Activated T-helper 1 cell treated with anti-CD3 and anti-CD28 coated beads, Interleukin-12 subunit alpha, Interleukin-12 subunit beta, Interleukin-2, Interleukin-4 antibody, amounts not matched to agents 30 ng/mL and 10 ng/mL and 1 ng/mL, durations not matched to agents 14 hours and 24 hours and 36 hours (primary cell): Measurements from ENCODE around the gene RALGPS1. TPM values are rescaled to one million over a fixed set of nuclear protein-coding genes. Genes with fewer than 3 reads are reported as not detected.

Source experiments
- DNase-seq: peaks from one replicate; pipeline ENCODE4 v3.0.0; 2021; ENCODE audit warnings: low spot score
- H3K27ac Mint-ChIP-seq: one replicate; pipeline ENCODE4 v1.8.0; 2021; ENCODE audit warnings: mild to moderate bottlenecking, mixed read lengths
- H3K27me3 Mint-ChIP-seq: one replicate; pipeline ENCODE4 v1.8.0; 2022; ENCODE audit warnings: mild to moderate bottlenecking, moderate library complexity, mixed read lengths; ENCODE audit not compliant: insufficient read depth
- H3K36me3 Mint-ChIP-seq: one replicate; pipeline ENCODE4 v1.8.0; 2021; ENCODE audit warnings: low read depth, mixed read lengths
- H3K4me1 Mint-ChIP-seq: one replicate; pipeline ENCODE4 v1.8.0; 2021; ENCODE audit warnings: low read depth, mixed read lengths
- H3K4me3 Mint-ChIP-seq: one replicate; pipeline ENCODE4 v1.8.0; 2021; ENCODE audit warnings: mild to moderate bottlenecking, moderate library complexity, mixed read lengths
- H3K9me3 Mint-ChIP-seq: one replicate; pipeline ENCODE4 v1.8.0; 2021; ENCODE audit warnings: mixed read lengths
- intact Hi-C: fragments of 100-400 bp; cut with micrococcal nuclease; formaldehyde crosslinking; loops from one replicate; pipeline ENCODE4 v1.15.1; 2024
- total RNA-seq: library from RNA; stranded (reverse); gene quantifications from 2 replicates; pipeline ENCODE4 v1.2.3, GENCODE V29; 2022

RALGPS1 gene
- total RNA-seq, 1 donor from 2014 or later: 1.4 TPM

DNA sequence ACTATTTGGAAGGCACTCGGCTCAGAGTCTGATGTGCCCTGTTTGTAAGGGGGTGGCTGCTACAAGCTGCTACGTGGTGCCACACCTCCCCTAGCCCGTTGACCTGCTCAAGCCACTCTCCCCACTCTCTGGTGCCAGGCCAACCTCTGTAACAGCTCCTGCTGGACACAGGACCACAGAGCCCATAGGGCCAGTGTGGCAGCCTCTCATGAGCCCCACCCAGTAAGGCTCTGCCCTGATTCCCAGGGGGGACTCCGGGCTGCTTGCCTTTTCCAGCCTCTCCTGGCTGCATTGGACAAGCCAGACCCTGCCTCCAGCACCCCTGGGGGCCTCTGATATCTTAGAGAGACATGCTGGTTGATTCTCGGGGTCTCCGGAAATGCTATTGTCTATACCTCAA is 261.2 kb downstream of the RALGPS1 start:
- H3K4me3 Mint-ChIP-seq: no peak overlapping the region

GRCh38 chr9:127176631-127177030 is 262.0 kb downstream of the RALGPS1 start:
- no peak for DNase-seq
- Mint-ChIP-seq H3K27me3 (peaks cover 8% of the 10 kb centered on the region), H3K4me1 (no peaks in the 10 kb centered on the region), H3K27ac (no peak overlapping the region), H3K4me3 (no peak overlapping the region), H3K36me3 (no peaks in the 10 kb centered on the region), H3K9me3 (no peaks in the 10 kb centered on the region)
- intact Hi-C loops: no loop called here

More for the DNA sequence above, 261.2 kb downstream of the RALGPS1 start:
- Mint-ChIP-seq H3K27me3 (peaks cover 6% of the 10 kb centered on the region), H3K4me1 (no peaks in the 10 kb centered on the region), H3K9me3 (no peaks in the 10 kb centered on the region), H3K27ac (no peak overlapping the region), H3K36me3 (no peaks in the 10 kb centered on the region)
- intact Hi-C loops: no loop called here
- DNase-seq: no peak

- Mint-ChIP-seq H3K27ac (no peak overlapping the region), H3K27me3 (peaks cover 7% of the 10 kb centered on the region), H3K4me3 (no peak overlapping the region), H3K4me1 (no peaks in the 10 kb centered on the region), H3K36me3 (no peaks in the 10 kb centered on the region), H3K9me3 (no peaks in the 10 kb centered on the region)
- DNase-seq: no peak
- intact Hi-C loops: no loop called here
Measured at GRCh38 chr9:127177231-127177630, 262.6 kb downstream of the RALGPS1 start.

DNA sequence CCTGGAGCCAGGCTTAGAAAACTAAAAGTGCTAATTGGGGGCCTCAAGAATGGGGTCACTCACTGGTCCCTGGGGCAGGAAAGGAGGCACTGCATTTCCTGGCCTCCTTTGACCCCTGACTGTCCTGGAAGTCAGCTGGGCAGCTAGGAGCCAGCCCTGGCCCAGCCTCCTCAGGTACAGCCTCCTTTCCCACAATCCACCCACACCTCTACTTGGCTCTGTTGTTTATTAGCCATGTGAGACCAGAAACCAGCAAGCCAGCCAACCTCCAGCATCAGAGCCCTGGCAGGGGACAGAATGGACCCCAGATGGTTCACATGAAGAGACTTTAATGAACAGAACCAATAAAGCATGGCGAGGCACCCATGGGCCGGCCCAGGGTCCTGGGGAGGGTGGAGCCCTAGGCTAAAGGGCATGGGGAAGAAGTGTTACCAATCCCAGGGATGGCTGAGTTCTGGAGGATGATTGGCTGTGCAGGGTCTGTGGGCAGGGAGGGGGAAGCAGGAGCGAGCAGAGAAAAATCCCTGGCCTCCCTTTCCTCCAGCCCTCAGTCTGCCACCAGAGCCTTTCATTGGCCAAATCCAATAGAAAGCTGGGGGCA is 263.2 kb downstream of the RALGPS1 start:
- Mint-ChIP-seq H3K9me3 (no peaks in the 10 kb centered on the region), H3K4me1 (no peaks in the 10 kb centered on the region), H3K27ac (no peak overlapping the region), H3K4me3 (no peak overlapping the region), H3K36me3 (no peaks in the 10 kb centered on the region), H3K27me3 (peaks cover 5% of the 10 kb centered on the region)
- intact Hi-C loops: no loop called here
- no peak for DNase-seq

- no peaks in the 10 kb centered on the region for H3K4me1 Mint-ChIP-seq
- no peaks in the 10 kb centered on the region for H3K9me3 Mint-ChIP-seq
- no peaks in the 10 kb centered on the region for H3K36me3 Mint-ChIP-seq
- intact Hi-C loops: no loop called here
- no peak overlapping the region for H3K4me3 Mint-ChIP-seq
- H3K27me3 Mint-ChIP-seq: peaks cover 3% of the 10 kb centered on the region
- no peak overlapping the region for H3K27ac Mint-ChIP-seq
- no peak for DNase-seq
Measured at GRCh38 chr9:127178686-127179632, 264.4 kb downstream of the RALGPS1 start.

- no peak for DNase-seq
- H3K27ac Mint-ChIP-seq: no peak overlapping the region
- H3K36me3 Mint-ChIP-seq: no peaks in the 10 kb centered on the region
- no peaks in the 10 kb centered on the region for H3K9me3 Mint-ChIP-seq
- no peak overlapping the region for H3K4me3 Mint-ChIP-seq
- no peaks in the 10 kb centered on the region for H3K4me1 Mint-ChIP-seq
- intact Hi-C loops: no loop called here
- peaks cover 3% of the 10 kb centered on the region for H3K27me3 Mint-ChIP-seq
Measured at GRCh38 chr9:127179633-127180441, 265.3 kb downstream of the RALGPS1 start.

GRCh38 chr9:127180457-127181314 is 266.1 kb downstream of the RALGPS1 start:
- no peaks in the 10 kb centered on the region for H3K36me3 Mint-ChIP-seq
- no peaks in the 10 kb centered on the region for H3K9me3 Mint-ChIP-seq
- no peaks in the 10 kb centered on the region for H3K4me1 Mint-ChIP-seq
- no peak for DNase-seq
- intact Hi-C loops: no loop called here
- peaks cover 3% of the 10 kb centered on the region for H3K27me3 Mint-ChIP-seq
- H3K27ac Mint-ChIP-seq: no peak overlapping the region
- H3K4me3 Mint-ChIP-seq: no peak overlapping the region

DNA sequence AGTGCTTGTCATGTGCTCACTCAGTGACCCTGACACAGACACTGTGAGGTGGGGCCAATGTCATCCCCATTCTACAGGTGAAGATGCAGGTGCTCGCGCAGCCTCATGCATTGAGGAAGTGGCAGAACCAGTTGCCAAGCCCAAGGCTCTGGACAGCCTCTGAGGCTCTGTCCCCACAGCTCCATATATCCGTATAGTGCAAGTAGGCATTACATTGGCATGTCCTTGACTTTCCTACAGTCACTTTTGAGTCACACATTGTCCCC is 266.7 kb downstream of the RALGPS1 start:
- intact Hi-C loops: no loop called here
- Mint-ChIP-seq H3K9me3 (no peaks in the 10 kb centered on the region), H3K4me1 (no peaks in the 10 kb centered on the region), H3K27me3 (peaks cover 3% of the 10 kb centered on the region), H3K4me3 (no peak overlapping the region), H3K36me3 (no peaks in the 10 kb centered on the region), H3K27ac (no peak overlapping the region)
- no peak for DNase-seq

- H3K36me3 Mint-ChIP-seq: no peaks in the 10 kb centered on the region
- intact Hi-C loops: no loop called here
- H3K27ac Mint-ChIP-seq: no peak overlapping the region
- H3K9me3 Mint-ChIP-seq: no peaks in the 10 kb centered on the region
- peaks cover 3% of the 10 kb centered on the region for H3K27me3 Mint-ChIP-seq
- H3K4me3 Mint-ChIP-seq: no peak overlapping the region
- DNase-seq: no peak
- H3K4me1 Mint-ChIP-seq: no peaks in the 10 kb centered on the region
Measured at GRCh38 chr9:127181595-127182190, 267.1 kb downstream of the RALGPS1 start.

DNA sequence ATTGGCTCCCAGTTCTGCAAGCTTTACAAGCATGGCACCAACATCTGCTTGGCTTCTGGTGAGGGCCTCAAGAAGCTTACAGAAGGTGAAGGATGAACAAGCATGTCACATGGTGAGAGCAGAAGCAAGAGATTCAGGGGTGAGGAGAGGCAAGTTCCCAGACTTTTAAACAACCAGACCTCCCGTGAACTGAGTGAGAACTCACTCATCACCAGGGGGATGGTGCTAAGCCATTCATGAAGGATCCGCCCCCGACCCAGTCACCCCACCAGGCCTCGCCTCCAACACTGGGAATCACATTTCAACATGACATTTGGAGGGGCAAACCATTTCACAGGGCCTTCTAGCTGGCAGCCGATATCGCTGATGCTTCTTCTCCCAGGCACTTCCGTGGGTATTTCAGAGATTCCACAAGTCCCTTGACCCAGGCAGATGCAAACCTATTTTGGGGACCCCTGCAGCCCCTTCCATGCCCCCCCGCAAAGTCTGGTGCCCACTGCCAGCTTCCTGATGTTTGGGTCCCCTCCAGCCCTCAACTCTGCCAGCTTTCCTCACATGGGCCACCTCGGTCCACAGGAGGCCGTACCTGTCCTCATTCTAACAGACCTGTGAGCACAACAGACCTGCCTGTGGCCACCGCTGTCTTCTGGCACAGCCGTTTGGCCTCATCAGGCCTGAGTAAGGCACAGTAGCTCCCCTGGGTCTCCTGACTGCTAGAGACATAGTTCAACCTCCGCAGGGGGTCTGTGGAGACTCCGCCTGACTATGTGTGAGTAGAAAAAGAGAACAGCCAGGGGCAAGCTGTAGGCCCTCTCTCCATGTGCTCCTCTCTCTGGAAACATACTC is 268.5 kb downstream of the RALGPS1 start:
- no peak overlapping the region for H3K4me3 Mint-ChIP-seq
- H3K27me3 Mint-ChIP-seq: peaks cover 3% of the 10 kb centered on the region
- H3K27ac Mint-ChIP-seq: no peak overlapping the region
- no peaks in the 10 kb centered on the region for H3K9me3 Mint-ChIP-seq
- H3K4me1 Mint-ChIP-seq: no peaks in the 10 kb centered on the region
- no peak for DNase-seq
- intact Hi-C loops: no loop called here
- no peaks in the 10 kb centered on the region for H3K36me3 Mint-ChIP-seq

DNA sequence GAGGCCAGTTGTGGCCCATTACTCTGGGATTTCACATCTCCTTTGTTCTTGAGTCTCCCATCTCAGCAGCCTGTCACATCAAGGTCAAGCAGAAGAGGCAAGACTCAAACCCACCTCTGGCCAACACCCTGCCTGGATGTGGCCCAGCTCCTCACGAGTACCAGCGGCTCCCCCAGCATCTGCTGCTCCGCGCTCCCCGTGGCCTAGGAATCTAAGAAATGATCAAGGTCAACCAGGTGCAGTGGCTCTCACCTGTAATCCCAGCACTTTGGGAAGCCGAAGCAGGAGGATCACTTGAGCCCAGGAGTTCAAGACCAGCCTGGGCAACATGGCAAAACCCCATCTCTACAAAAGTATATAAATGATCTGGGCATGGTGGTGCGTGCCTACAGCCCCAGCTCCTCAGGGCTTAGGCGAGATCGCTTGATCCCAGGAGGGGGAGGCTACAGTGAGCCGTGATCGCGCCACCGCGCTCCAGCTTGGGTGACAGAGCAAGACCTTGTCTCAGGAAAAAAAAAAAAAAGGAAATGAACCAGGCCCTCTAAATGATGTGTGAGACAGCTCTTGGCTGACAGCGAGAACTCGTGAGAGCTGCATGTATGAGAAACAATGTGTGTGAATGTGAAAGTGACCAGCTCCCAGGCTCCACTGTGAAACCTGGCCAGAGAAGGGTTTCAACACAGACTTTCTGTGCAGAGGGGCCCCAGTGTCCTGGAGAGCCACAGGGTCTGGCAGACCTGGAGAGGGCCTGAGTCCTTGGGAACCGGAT is 269.4 kb downstream of the RALGPS1 start:
- Mint-ChIP-seq H3K36me3 (no peaks in the 10 kb centered on the region), H3K4me3 (no peak overlapping the region), H3K4me1 (peaks cover 2% of the 10 kb centered on the region), H3K27me3 (peaks cover 3% of the 10 kb centered on the region), H3K9me3 (no peaks in the 10 kb centered on the region), H3K27ac (no peak overlapping the region)
- DNase-seq: no peak
- intact Hi-C loops: no loop called here
